CD4-positive, alpha-beta T cell (primary cell): Measurements from ENCODE around the gene LCOR. TPM values are rescaled to one million over a fixed set of nuclear protein-coding genes. Genes with fewer than 3 reads are reported as not detected.

Experiments used
- ATAC-seq: fragments of 200-7000 bp; cut with Tn5 transposase; one replicate; pipeline ENCODE4 v1.10.0; 2022; ENCODE audit warnings: mild to moderate bottlenecking; ENCODE audit not compliant: poor library complexity
- CTCF ChIA-PET: fragments of 350-600 bp; sonication (Branson Sonifier 250); formaldehyde crosslinking; loops from one replicate; lab custom pipeline; 2021; ENCODE audit warnings: antibody characterized with exemption, inconsistent platforms; lab: Charles Lee
- POLR2A ChIA-PET: fragments of 350-600 bp; sonication (Branson Sonifier 250); formaldehyde crosslinking; loops from one replicate; lab custom pipeline; 2021; ENCODE audit warnings: antibody characterized with exemption, inconsistent platforms; lab: Charles Lee
- DNase-seq, 14 experiments: peaks; one replicate each; pipeline ENCODE4 v3.0.0-alpha.2; 2013 to 2020; ENCODE audit warnings: mixed read lengths in 2 of 14
- H3K27ac ChIP-seq, 2 donors: one replicate each; pipeline versions ENCODE4 v1.5.1 to v1.7.0; 2013; ENCODE audit warnings: low read length in 2 of 2, low read depth in 1 of 2, mild to moderate bottlenecking in 1 of 2
- H3K27me3 ChIP-seq, 2 experiments: 1 replicate in 1 of 2; 2 replicates in 1 of 2; pipeline versions ENCODE4 v1.6.1 to v1.7.0; 2013; ENCODE audit warnings: low read length in 2 of 2, control low read depth in 1 of 2, mild to moderate bottlenecking in 1 of 2, moderate library complexity in 1 of 2; ENCODE audit not compliant: insufficient read depth in 2 of 2, control insufficient read depth in 1 of 2
- H3K36me3 ChIP-seq: one replicate; pipeline ENCODE4 v1.6.1; 2013; ENCODE audit warnings: low read length, control low read depth; ENCODE audit not compliant: insufficient read depth
- H3K4me1 ChIP-seq: one replicate; pipeline ENCODE4 v1.6.1; 2013; ENCODE audit warnings: low read length, control low read depth; ENCODE audit not compliant: insufficient read depth
- H3K4me3 ChIP-seq: one replicate; pipeline ENCODE4 v1.5.1; 2013; ENCODE audit warnings: mild to moderate bottlenecking, low read length, moderate library complexity
- H3K9me3 ChIP-seq, 2 experiments: 1 replicate in 1 of 2; 2 replicates in 1 of 2; pipeline versions ENCODE4 v1.6.1 to v1.7.0; 2013; ENCODE audit warnings: low read length in 2 of 2, mild to moderate bottlenecking in 2 of 2, control low read depth in 1 of 2, moderate library complexity in 1 of 2; ENCODE audit not compliant: control insufficient read depth in 1 of 2, insufficient read depth in 1 of 2
- H3K27ac Mint-ChIP-seq: one replicate; pipeline ENCODE4 v1.8.0; 2020; ENCODE audit warnings: mixed read lengths
- H3K27me3 Mint-ChIP-seq: one replicate; pipeline ENCODE4 v1.8.0; 2021; ENCODE audit warnings: mixed read lengths
- H3K36me3 Mint-ChIP-seq: one replicate; pipeline ENCODE4 v1.8.0; 2021; ENCODE audit warnings: low read depth, mixed read lengths
- H3K4me1 Mint-ChIP-seq: one replicate; pipeline ENCODE4 v1.8.0; 2021; ENCODE audit warnings: low read depth, mixed read lengths
- H3K4me3 Mint-ChIP-seq: one replicate; pipeline ENCODE4 v1.8.0; 2020; ENCODE audit warnings: mild to moderate bottlenecking, mixed read lengths
- H3K9me3 Mint-ChIP-seq: one replicate; pipeline ENCODE4 v1.8.0; 2020; ENCODE audit warnings: mixed read lengths
- intact Hi-C, 2 experiments: fragments of 100-400 bp; cut with DNase I in 1 of 2; cut with micrococcal nuclease in 1 of 2; formaldehyde crosslinking; loops; one replicate each; pipeline versions ENCODE4 v1.15.1 to v1.9.0; 2023 to 2025; cut with DNase I, micrococcal nuclease
- total RNA-seq, 174 experiments: library from RNA in 2 of 174; stranded (reverse) in 2 of 174; gene quantifications; one replicate each; pipeline ENCODE4 v1.2.3 and lab custom pipeline; 2021 to 2026
- TF ChIP-seq, protein P1 (sequence below): fragments of 200-600 bp; IDR thresholded peaks from one replicate; pipeline ENCODE4 v1.8.0; 2022; ENCODE audit warnings: antibody characterized with exemption, mild to moderate bottlenecking

Gene LCOR
- total RNA-seq, 2 experiments from 2014 or later = 46.0 to 56.0 TPM

DNA sequence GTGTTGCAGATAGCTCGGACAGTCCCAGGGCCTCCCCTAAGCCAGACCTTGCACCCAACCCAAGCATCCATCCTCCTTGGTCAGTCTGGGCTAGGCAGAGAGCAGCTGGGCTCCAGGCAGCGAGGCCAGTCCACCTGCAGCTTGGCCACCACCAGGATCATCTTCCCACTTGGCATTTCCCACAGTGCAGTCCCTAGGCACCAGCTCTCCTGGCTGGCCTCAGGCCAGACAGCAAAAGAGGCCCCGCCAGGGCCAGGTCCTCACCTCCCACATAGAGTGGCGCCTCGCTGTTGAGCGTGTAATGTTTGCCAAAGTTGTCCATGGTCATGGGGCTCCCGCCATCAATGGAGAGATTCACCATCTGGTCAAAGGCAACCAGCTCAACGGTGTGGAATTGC, 171.7 kb downstream of the LCOR start:
- Mint-ChIP-seq H3K27ac (no peak overlapping the region), H3K36me3 (peaks cover 19% of the 10 kb centered on the region), H3K9me3 (peaks cover 13% of the 10 kb centered on the region), H3K27me3 (peaks cover 4% of the 10 kb centered on the region), H3K4me3 (no peak overlapping the region), H3K4me1 (no peaks in the 10 kb centered on the region)
- Histone ChIP-seq H3K36me3 (no peaks in the 10 kb centered on the region), H3K27me3 (peaks cover 0 to 3% of the 10 kb centered on the region in 2 experiments), H3K4me3 (no peak overlapping the region), H3K9me3 (peaks cover 17 to 28% of the 10 kb centered on the region in 2 experiments), H3K4me1 (no peaks in the 10 kb centered on the region), H3K27ac (no peak overlapping the region)
- intact Hi-C loops = no loop called here
- DNase-seq (no peak), ATAC-seq (no peak)
- CTCF ChIA-PET = no interaction called here
- POLR2A ChIA-PET = no interaction called here
- TF ChIP-seq, protein P1, sequence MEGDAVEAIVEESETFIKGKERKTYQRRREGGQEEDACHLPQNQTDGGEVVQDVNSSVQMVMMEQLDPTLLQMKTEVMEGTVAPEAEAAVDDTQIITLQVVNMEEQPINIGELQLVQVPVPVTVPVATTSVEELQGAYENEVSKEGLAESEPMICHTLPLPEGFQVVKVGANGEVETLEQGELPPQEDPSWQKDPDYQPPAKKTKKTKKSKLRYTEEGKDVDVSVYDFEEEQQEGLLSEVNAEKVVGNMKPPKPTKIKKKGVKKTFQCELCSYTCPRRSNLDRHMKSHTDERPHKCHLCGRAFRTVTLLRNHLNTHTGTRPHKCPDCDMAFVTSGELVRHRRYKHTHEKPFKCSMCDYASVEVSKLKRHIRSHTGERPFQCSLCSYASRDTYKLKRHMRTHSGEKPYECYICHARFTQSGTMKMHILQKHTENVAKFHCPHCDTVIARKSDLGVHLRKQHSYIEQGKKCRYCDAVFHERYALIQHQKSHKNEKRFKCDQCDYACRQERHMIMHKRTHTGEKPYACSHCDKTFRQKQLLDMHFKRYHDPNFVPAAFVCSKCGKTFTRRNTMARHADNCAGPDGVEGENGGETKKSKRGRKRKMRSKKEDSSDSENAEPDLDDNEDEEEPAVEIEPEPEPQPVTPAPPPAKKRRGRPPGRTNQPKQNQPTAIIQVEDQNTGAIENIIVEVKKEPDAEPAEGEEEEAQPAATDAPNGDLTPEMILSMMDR = no peak

DNA sequence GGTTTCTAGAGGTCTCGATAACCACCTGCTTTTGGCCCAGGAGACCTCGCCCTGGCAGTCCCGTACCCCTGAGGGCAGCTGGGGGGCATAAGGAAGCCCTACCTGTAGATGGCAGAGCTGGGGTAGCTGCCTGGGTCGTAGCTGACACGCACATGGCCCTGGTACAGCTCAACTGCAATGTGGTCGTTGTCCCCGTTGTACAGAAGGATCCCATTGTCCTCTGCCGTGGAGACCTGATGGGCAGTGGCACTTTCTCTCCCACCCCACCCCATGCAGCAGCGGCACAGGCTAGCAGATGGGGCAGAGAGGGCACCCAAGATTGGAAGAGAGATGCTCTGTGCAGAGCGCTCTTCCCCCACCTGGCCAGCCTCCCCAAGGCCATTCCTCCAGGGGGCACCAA, 172.5 kb downstream of the LCOR start:
- DNase-seq (no peak), ATAC-seq (no peak)
- ChIA-PET POLR2A (no interaction called here), CTCF (no interaction called here)
- H3K27me3 Mint-ChIP-seq = peaks cover 4% of the 10 kb centered on the region
- Histone ChIP-seq H3K9me3 (peaks cover 17 to 31% of the 10 kb centered on the region in 2 experiments), H3K4me3 (no peak overlapping the region), H3K27ac (no peak overlapping the region), H3K36me3 (no peaks in the 10 kb centered on the region), H3K27me3 (peaks cover 0 to 3% of the 10 kb centered on the region in 2 experiments), H3K4me1 (no peaks in the 10 kb centered on the region)
- H3K9me3 Mint-ChIP-seq = peaks cover 13% of the 10 kb centered on the region
- H3K36me3 Mint-ChIP-seq = peaks cover 19% of the 10 kb centered on the region
- intact Hi-C loops = no loop called here
- no peak overlapping the region for H3K4me3 Mint-ChIP-seq
- H3K27ac Mint-ChIP-seq = no peak overlapping the region
- no peaks in the 10 kb centered on the region for H3K4me1 Mint-ChIP-seq
- TF ChIP-seq, protein P1 = no peak

DNA sequence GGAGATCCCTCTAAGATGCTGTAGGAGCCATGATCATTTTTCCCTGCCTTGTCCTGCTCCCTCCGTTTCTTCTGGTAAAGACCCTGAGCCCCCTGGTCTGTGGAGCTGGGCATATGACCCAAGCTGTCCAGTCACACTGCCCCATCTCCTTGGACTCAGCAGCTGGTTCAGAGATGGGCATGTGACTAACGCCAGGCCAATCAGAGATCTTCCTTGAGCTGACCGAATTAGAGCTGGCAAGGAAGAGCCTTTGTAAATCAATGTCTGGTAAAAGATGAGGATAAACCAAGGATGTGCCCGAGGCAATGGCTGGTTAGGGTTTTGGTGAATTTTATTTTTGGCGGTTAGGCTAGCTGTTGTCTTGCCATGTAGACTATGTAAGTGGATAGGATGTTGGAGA, 173.3 kb downstream of the LCOR start:
- Mint-ChIP-seq H3K27ac (no peak overlapping the region), H3K9me3 (peaks cover 13% of the 10 kb centered on the region), H3K4me1 (no peaks in the 10 kb centered on the region), H3K4me3 (no peak overlapping the region), H3K27me3 (peaks cover 4% of the 10 kb centered on the region), H3K36me3 (peaks cover 19% of the 10 kb centered on the region)
- peaks cover 17 to 31% of the 10 kb centered on the region in 2 experiments for H3K9me3 ChIP-seq
- ChIA-PET POLR2A (no interaction called here), CTCF (no interaction called here)
- no peak overlapping the region for H3K27ac ChIP-seq
- no peaks in the 10 kb centered on the region for H3K4me1 ChIP-seq
- peaks cover 0 to 3% of the 10 kb centered on the region in 2 experiments for H3K27me3 ChIP-seq
- H3K4me3 ChIP-seq = no peak overlapping the region
- no peaks in the 10 kb centered on the region for H3K36me3 ChIP-seq
- ATAC-seq (no peak), DNase-seq (no peak)
- TF ChIP-seq, protein P1 = no peak
- intact Hi-C loops = no loop called here
